Activated CD8-positive, alpha-beta T cell treated with anti-CD3 and anti-CD28 coated beads for 36 hours (primary cell): ENCODE results near the gene KLK5. TPM values are rescaled to one million over a fixed set of nuclear protein-coding genes. Genes with fewer than 3 reads are reported as not detected.

Source experiments
- ATAC-seq: fragments of 200-7000 bp; cut with Tn5 transposase; one replicate; pipeline ENCODE4 v1.10.0; 2021; ENCODE audit warnings: mild to moderate bottlenecking, moderate library complexity
- CTCF ChIA-PET: fragments of 350-600 bp; sonication (Branson Sonifier 250); formaldehyde crosslinking; loops from one replicate; lab custom pipeline; 2021; ENCODE audit warnings: antibody characterized with exemption; lab: Charles Lee
- POLR2A ChIA-PET: fragments of 350-600 bp; sonication (Branson Sonifier 250); formaldehyde crosslinking; loops from one replicate; lab custom pipeline; 2021; ENCODE audit warnings: antibody characterized with exemption; lab: Charles Lee
- DNase-seq: peaks from one replicate; pipeline ENCODE4 v3.0.0-alpha.2; 2020
- H3K27ac Mint-ChIP-seq: one replicate; pipeline ENCODE4 v1.8.0; 2021; ENCODE audit warnings: mild to moderate bottlenecking, mixed read lengths
- H3K27me3 Mint-ChIP-seq: one replicate; pipeline ENCODE4 v1.8.0; 2021; ENCODE audit warnings: mixed read lengths
- H3K36me3 Mint-ChIP-seq: one replicate; pipeline ENCODE4 v1.8.0; 2021; ENCODE audit warnings: low read depth, mixed read lengths
- H3K4me1 Mint-ChIP-seq: one replicate; pipeline ENCODE4 v1.8.0; 2021; ENCODE audit warnings: low read depth, mixed read lengths
- H3K4me3 Mint-ChIP-seq: one replicate; pipeline ENCODE4 v1.8.0; 2021; ENCODE audit warnings: mild to moderate bottlenecking, moderate library complexity, mixed read lengths
- H3K9me3 Mint-ChIP-seq: one replicate; pipeline ENCODE4 v1.8.0; 2021; ENCODE audit warnings: mixed read lengths
- CTCF ChIP-seq: fragments of 200-600 bp; IDR thresholded peaks from one replicate; pipeline ENCODE4 v1.8.0; 2022; ENCODE audit warnings: antibody characterized with exemption, mild to moderate bottlenecking
- intact Hi-C: fragments of 100-400 bp; cut with micrococcal nuclease; formaldehyde crosslinking; loops from one replicate; pipeline ENCODE4 v1.10.0; 2022
- total RNA-seq, 2 experiments: library from RNA; stranded (reverse); gene quantifications; one replicate each; pipeline ENCODE4 v1.2.3, GENCODE V29; 2021

The KLK5 gene
- total RNA-seq, 2 experiments from 2014 or later = not detected

- no peak for DNase-seq
- ChIA-PET CTCF (no interaction called here), POLR2A (no interaction called here)
- no peaks in the 10 kb centered on the region for H3K36me3 Mint-ChIP-seq
- ATAC-seq = no peak
- H3K27ac Mint-ChIP-seq = no peak within 1 kb of the TSS
- no peak for TF ChIP-seq CTCF
- no peaks in the 10 kb centered on the region for H3K4me1 Mint-ChIP-seq
- no peaks in the 10 kb centered on the region for H3K9me3 Mint-ChIP-seq
- peaks cover 34% of the 10 kb centered on the region for H3K27me3 Mint-ChIP-seq
- no peak within 1 kb of the TSS for H3K4me3 Mint-ChIP-seq
- intact Hi-C loops = no loop called here
Observed at GRCh38 chr19:50969413-50969760, 16.5 kb upstream of the KLK5 start, which contains the start of gene KLK6. KLK6 (minus strand) TSS chr19:50969591; CDS start chr19:50968104, 1,487 bp downstream.

GRCh38 chr19:50968716-50969412 lies 16.0 kb upstream of the KLK5 start:
- ATAC-seq = no peak
- no peak overlapping the region for H3K27ac Mint-ChIP-seq
- DNase-seq = no peak
- peaks cover 33% of the 10 kb centered on the region for H3K27me3 Mint-ChIP-seq
- H3K36me3 Mint-ChIP-seq = no peaks in the 10 kb centered on the region
- ChIA-PET POLR2A (no interaction called here), CTCF (no interaction called here)
- H3K4me3 Mint-ChIP-seq = no peak overlapping the region
- intact Hi-C loops = no loop called here
- TF ChIP-seq CTCF = no peak
- H3K4me1 Mint-ChIP-seq = no peaks in the 10 kb centered on the region
- no peaks in the 10 kb centered on the region for H3K9me3 Mint-ChIP-seq

- intact Hi-C loops = no loop called here
- H3K4me3 Mint-ChIP-seq = no peak overlapping the region
- CTCF ChIA-PET = no interaction called here
- no peaks in the 10 kb centered on the region for H3K9me3 Mint-ChIP-seq
- no peaks in the 10 kb centered on the region for H3K4me1 Mint-ChIP-seq
- no peak for DNase-seq
- no peak for TF ChIP-seq CTCF
- no peaks in the 10 kb centered on the region for H3K36me3 Mint-ChIP-seq
- POLR2A ChIA-PET = no interaction called here
- ATAC-seq = no peak
- peaks cover 32% of the 10 kb centered on the region for H3K27me3 Mint-ChIP-seq
- H3K27ac Mint-ChIP-seq = no peak overlapping the region
Observed at GRCh38 chr19:50967929-50968715, 15.3 kb upstream of the KLK5 start.

- no peak for TF ChIP-seq CTCF
- ChIA-PET POLR2A (no interaction called here), CTCF (no interaction called here)
- peaks cover 20% of the 10 kb centered on the region for H3K27me3 Mint-ChIP-seq
- H3K27ac Mint-ChIP-seq = no peak overlapping the region
- no peaks in the 10 kb centered on the region for H3K4me1 Mint-ChIP-seq
- ATAC-seq (no peak), DNase-seq (no peak)
- H3K36me3 Mint-ChIP-seq = no peaks in the 10 kb centered on the region
- intact Hi-C loops = no loop called here
- peaks cover 4% of the 10 kb centered on the region for H3K9me3 Mint-ChIP-seq
- no peak overlapping the region for H3K4me3 Mint-ChIP-seq
Observed at GRCh38 chr19:50964266-50964665, 11.4 kb upstream of the KLK5 start.

GRCh38 chr19:50963381-50963780 lies 10.5 kb upstream of the KLK5 start:
- H3K27ac Mint-ChIP-seq = no peak overlapping the region
- no peak for ATAC-seq
- intact Hi-C loops = no loop called here
- H3K27me3 Mint-ChIP-seq = peaks cover 24% of the 10 kb centered on the region
- H3K36me3 Mint-ChIP-seq = no peaks in the 10 kb centered on the region
- H3K4me1 Mint-ChIP-seq = no peaks in the 10 kb centered on the region
- ChIA-PET POLR2A (no interaction called here), CTCF (no interaction called here)
- H3K4me3 Mint-ChIP-seq = no peak overlapping the region
- TF ChIP-seq CTCF = no peak
- H3K9me3 Mint-ChIP-seq = peaks cover 4% of the 10 kb centered on the region
- DNase-seq = no peak
